DND-41 (cell line): ENCODE data around the gene WDFY3.

ENCODE experiments used
- ATAC-seq: fragments of 200-7000 bp; cut with Tn5 transposase; 3 replicates; pipeline ENCODE4 v1.9.1; 2021; ENCODE audit warnings: low read depth; ENCODE audit not compliant: insufficient read depth
- DNase-seq: peaks from one replicate; pipeline ENCODE4 v3.0.0-alpha.2; 2020
- H2AFZ ChIP-seq: 2 replicates; pipeline ENCODE4 v1.6.0; 2012; ENCODE audit warnings: low read depth, low read length
- H3K27ac ChIP-seq: 2 replicates; pipeline ENCODE4 v1.5.1; 2012; ENCODE audit warnings: low read length, inconsistent platforms
- H3K27me3 ChIP-seq: fragments of 200-600 bp; sonication (generic); 2 replicates; pipeline ENCODE4 v1.6.0; 2012; ENCODE audit warnings: low read length, mild to moderate bottlenecking, inconsistent platforms; ENCODE audit not compliant: insufficient read depth, poor library complexity
- H3K36me3 ChIP-seq: 2 replicates; pipeline ENCODE4 v1.5.1; 2012; ENCODE audit warnings: low read length, inconsistent platforms; ENCODE audit not compliant: insufficient read depth
- H3K4me1 ChIP-seq: 2 replicates; pipeline ENCODE4 v1.5.1; 2012; ENCODE audit warnings: mild to moderate bottlenecking, low read length; ENCODE audit not compliant: insufficient read depth
- H3K4me2 ChIP-seq: 2 replicates; pipeline ENCODE4 v1.6.0; 2012; ENCODE audit warnings: mild to moderate bottlenecking, moderate library complexity, low read length, inconsistent platforms; ENCODE audit not compliant: insufficient read depth
- H3K4me3 ChIP-seq, 2 experiments: fragments of 200-600 bp in 1 of 2; shearing (Covaris generic) in 1 of 2; 2 replicates each; pipeline ENCODE4 v1.5.1; 2012 to 2016; ENCODE audit warnings: inconsistent platforms in 2 of 2, low read length in 2 of 2, mild to moderate bottlenecking in 2 of 2, low read depth in 1 of 2, moderate library complexity in 1 of 2
- H3K79me2 ChIP-seq: 2 replicates; pipeline ENCODE4 v1.6.0; 2012; ENCODE audit warnings: low read length, inconsistent platforms; ENCODE audit not compliant: insufficient read depth
- H3K9ac ChIP-seq: 2 replicates; pipeline ENCODE4 v1.6.0; 2012; ENCODE audit warnings: low read depth, mild to moderate bottlenecking, inconsistent platforms, low read length, moderate library complexity
- H3K9me3 ChIP-seq: 2 replicates; pipeline ENCODE4 v1.5.1; 2012; ENCODE audit warnings: low read length, moderate library complexity, mild to moderate bottlenecking, inconsistent platforms; ENCODE audit not compliant: insufficient read depth, severe bottlenecking
- H4K20me1 ChIP-seq: 2 replicates; pipeline ENCODE4 v1.6.0; 2012; ENCODE audit warnings: low read length; ENCODE audit not compliant: insufficient read depth
- EZH2 ChIP-seq: IDR thresholded peaks from 3 replicates; pipeline ENCODE4 v1.6.1; 2012; ENCODE audit warnings: borderline replicate concordance, low read depth, mild to moderate bottlenecking, moderate library complexity, low read length, inconsistent platforms; ENCODE audit not compliant: severe bottlenecking
- TF ChIP-seq, protein P1 (sequence below): IDR thresholded peaks from 2 replicates; pipeline ENCODE4 v1.5.1; 2012; ENCODE audit warnings: borderline replicate concordance, low read length, moderate library complexity, mild to moderate bottlenecking; ENCODE audit not compliant: poor library complexity, severe bottlenecking; ENCODE audit errors: extremely low read depth

WDFY3 gene

DNA sequence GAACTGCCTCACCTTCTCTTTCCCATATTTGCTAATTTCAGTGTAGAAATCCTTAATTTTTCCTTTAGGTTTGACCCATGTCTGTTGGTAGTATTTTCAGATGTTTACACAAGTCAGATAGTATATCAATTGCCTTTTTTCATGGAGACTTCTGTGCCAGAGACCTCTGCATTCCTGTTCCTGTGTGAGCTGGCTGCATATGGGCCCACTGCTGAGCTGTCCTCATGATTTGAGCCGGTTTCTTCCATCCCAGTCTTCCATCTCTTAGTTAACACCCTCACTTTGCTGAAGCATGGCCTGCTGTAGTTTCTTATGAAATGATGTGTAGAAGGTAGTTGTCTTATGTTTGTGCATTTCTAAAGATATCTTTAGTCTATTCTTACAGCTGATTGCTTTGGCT, 343.5 kb downstream of the WDFY3 start:
- ATAC-seq (no peak), DNase-seq (no peak)
- H3K79me2 ChIP-seq: no peaks in the 10 kb centered on the region
- no peaks in the 10 kb centered on the region for H3K4me1 ChIP-seq
- no peaks in the 10 kb centered on the region for H3K27me3 ChIP-seq
- H3K9ac ChIP-seq: no peak overlapping the region
- H3K4me2 ChIP-seq: no peak overlapping the region
- H3K27ac ChIP-seq: no peak overlapping the region
- no peaks in the 10 kb centered on the region for H4K20me1 ChIP-seq
- no peak overlapping the region for H3K4me3 ChIP-seq
- TF ChIP-seq EZH2: no peak
- TF ChIP-seq, protein P1, sequence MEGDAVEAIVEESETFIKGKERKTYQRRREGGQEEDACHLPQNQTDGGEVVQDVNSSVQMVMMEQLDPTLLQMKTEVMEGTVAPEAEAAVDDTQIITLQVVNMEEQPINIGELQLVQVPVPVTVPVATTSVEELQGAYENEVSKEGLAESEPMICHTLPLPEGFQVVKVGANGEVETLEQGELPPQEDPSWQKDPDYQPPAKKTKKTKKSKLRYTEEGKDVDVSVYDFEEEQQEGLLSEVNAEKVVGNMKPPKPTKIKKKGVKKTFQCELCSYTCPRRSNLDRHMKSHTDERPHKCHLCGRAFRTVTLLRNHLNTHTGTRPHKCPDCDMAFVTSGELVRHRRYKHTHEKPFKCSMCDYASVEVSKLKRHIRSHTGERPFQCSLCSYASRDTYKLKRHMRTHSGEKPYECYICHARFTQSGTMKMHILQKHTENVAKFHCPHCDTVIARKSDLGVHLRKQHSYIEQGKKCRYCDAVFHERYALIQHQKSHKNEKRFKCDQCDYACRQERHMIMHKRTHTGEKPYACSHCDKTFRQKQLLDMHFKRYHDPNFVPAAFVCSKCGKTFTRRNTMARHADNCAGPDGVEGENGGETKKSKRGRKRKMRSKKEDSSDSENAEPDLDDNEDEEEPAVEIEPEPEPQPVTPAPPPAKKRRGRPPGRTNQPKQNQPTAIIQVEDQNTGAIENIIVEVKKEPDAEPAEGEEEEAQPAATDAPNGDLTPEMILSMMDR: no peak
- no peaks in the 10 kb centered on the region for H3K36me3 ChIP-seq
- H3K9me3 ChIP-seq: no peaks in the 10 kb centered on the region
- H2AFZ ChIP-seq: no peak overlapping the region
